Pancreas (tissue), 10 donors: Measurements from ENCODE around the gene OSGEP. TPM values are rescaled to one million over a fixed set of nuclear protein-coding genes. Genes with fewer than 3 reads are reported as not detected.

Experiments used
- ATAC-seq, 4 donors: fragments of 200-7000 bp; cut with Tn5 transposase; one replicate each; pipeline versions ENCODE4 v1.8.0 to v1.9.1; 2020; ENCODE audit warnings: mild to moderate bottlenecking in 4 of 4, moderate library complexity in 4 of 4
- DNase-seq, 6 donors: peaks; one replicate each; pipeline ENCODE4 v3.0.0-alpha.2; 2020
- FAIRE-seq: peaks from 2 replicates; lab custom pipeline; 2012; peaks lifted over from hg19 to GRCh38; lab: Jason Lieb, UNC
- H3K27ac ChIP-seq, 4 donors: fragments of 200-600 bp; sonication (generic); 1 replicate in 3 of 4; 2 replicates in 1 of 4; pipeline versions ENCODE4 v1.5.0 to v1.8.0; 2020
- H3K27me3 ChIP-seq, 4 donors: fragments of 200-600 bp; one replicate each; pipeline ENCODE4 v1.8.0; 2021
- H3K36me3 ChIP-seq, 3 donors: fragments of 200-600 bp; sonication (generic) in 1 of 3; one replicate each; pipeline versions ENCODE4 v1.5.0 to v1.8.0; 2020 to 2021
- H3K4me1 ChIP-seq, 3 donors: fragments of 200-600 bp; one replicate each; pipeline ENCODE4 v1.8.0; 2021
- H3K4me3 ChIP-seq, 4 donors: fragments of 200-600 bp; sonication (generic) in 2 of 4; one replicate each; pipeline versions ENCODE4 v1.5.0 to v1.8.0; 2020 to 2021
- H3K9me3 ChIP-seq, 4 donors: fragments of 200-600 bp; one replicate each; pipeline ENCODE4 v1.8.0; 2021
- WGBS, 2 donors: extraction: QIAGEN DNeasy Blood & Tissue Kit; methylation state at CpG; one replicate each; pipeline ENCODE4 v1.1.7; 2013; 5-methylcytosine and 5-hydroxymethylcytosine counted together
- intact Hi-C, 3 donors: fragments of 100-400 bp; cut with DNase I; formaldehyde crosslinking; loops; one replicate each; pipeline versions ENCODE4 v1.11.1 to v1.14.2; 2022
- polyA plus RNA-seq, 2 donors: library from polyadenylated mRNA; stranded (reverse); fragments of 200-250 nt; gene quantifications; one replicate each; pipeline ENCODE4 v1.2.3, GENCODE V29; 2013
- total RNA-seq, 6 donors: library from RNA; stranded (reverse); fragmentation: NEBNext Ultra II Directional in 4 of 6; extraction: Animal tissue kit (Norgen Biotek cat#: 25700) in 4 of 6; gene quantifications; one replicate each; pipeline versions ENCODE4 v1.2.1 to v1.2.4, GENCODE V29; 2021 to 2023
- TF ChIP-seq, protein P1 (sequence below), 4 donors: fragments of 200-600 bp; sonication (generic) in 3 of 4; IDR thresholded peaks; one replicate each; pipeline versions ENCODE4 v1.5.0 to v1.8.0; 2021; ENCODE audit warnings: antibody characterized with exemption in 4 of 4
- donor health status: healthy with polysubstance abuse.
- donor health status: DM: no; HTN: no; CAD: no; lungs with moderate emphysema.
- donor health status: DM: no; HTN: no; CAD: no.
- donor health status: control.
- donor health status: control.
- donor health status: Bipolar disorder and iron deficiency.
- donor health status: DM: yes; HTN: yes; CAD: no.
- donor health status: DM: no; HTN: no; CAD: no.
- donor health status: DM: no; HTN: no; CAD: no.
- donor health status: DM: yes; HTN: yes; CAD: no.

Gene OSGEP
- total and polyA plus RNA-seq, 8 donors: 11.4 to 69.8 (median 14.7) TPM

DNA sequence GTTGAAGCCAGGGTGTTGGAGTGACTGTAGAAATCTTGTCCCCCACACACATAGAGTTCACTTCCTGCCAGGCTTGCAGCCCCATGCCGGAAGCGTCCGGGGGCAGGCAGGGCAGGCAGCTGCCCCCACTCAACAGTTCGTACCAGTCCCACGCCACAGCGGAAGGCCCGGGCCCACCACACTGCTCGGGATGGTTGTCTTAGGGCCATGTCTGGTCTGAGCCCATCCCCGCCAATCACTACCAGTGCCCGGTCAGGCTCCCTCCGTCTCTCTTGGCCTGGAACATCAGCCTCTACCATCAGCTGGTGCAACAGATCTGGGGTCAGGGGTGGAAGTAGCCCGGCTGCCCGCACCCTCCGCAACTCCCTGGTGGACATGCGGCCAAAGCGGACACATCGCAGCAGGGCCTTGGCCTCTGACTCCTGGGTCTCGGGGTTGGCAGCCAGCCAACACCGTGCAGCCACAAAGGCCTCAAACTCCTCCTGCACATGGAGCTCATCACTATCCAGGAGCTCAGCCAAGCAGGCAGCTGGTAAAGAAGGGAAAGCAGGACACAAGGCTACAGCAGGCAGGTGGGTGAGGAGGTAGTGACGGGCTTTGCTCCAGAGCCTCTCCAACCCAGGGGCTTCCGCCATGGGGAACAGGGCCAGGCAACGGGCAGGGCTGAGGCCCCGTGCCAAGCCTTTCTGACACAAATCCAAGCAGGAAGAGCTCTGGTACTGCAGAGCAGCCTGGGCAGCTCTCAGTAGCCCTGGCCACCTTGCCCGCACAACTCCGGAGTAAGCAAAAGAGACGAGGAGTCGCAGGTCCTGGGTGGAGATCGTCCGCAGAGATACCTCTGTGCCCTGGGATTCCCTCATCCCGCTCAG lies 24.6 kb downstream of the OSGEP start:
- H3K27me3 ChIP-seq: no peaks in the 10 kb centered on the region
- no peak for FAIRE-seq

DNA sequence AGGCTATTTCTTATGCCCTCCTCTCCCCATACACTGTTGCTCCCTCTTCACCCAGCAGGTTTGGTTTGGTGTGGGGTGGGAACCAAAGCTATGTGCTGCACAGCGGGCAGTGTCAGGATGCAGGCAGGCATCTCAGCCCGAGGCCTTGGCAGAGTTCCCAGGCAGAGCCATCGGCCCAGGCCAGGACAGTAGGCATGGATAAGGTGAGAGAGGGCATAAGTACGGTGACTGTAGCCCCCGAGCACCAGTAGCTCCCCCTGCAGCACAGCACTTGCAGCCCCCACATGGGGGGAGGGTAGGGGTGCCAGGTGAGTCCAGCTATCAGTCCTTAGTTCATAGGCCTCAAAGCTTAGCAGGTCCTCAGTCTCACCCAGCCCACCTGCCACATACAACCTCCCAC lies 25.8 kb downstream of the OSGEP start:
- no peaks in the 10 kb centered on the region for H3K9me3 ChIP-seq
- H3K36me3 ChIP-seq: no peaks in the 10 kb centered on the region
- FAIRE-seq (no peak), DNase-seq (peak in 1 of 6 donors; percentile 41), ATAC-seq (no peak)
- H3K4me1 ChIP-seq: no peaks in the 10 kb centered on the region
- no peak overlapping the region for H3K27ac ChIP-seq
- 43 to 44% methylated on average over 5 of the region's 5 CpGs for WGBS, 2 donors
- intact Hi-C loops: no loop called here
- H3K27me3 ChIP-seq: no peaks in the 10 kb centered on the region
- no peak overlapping the region for H3K4me3 ChIP-seq
- TF ChIP-seq, protein P1, sequence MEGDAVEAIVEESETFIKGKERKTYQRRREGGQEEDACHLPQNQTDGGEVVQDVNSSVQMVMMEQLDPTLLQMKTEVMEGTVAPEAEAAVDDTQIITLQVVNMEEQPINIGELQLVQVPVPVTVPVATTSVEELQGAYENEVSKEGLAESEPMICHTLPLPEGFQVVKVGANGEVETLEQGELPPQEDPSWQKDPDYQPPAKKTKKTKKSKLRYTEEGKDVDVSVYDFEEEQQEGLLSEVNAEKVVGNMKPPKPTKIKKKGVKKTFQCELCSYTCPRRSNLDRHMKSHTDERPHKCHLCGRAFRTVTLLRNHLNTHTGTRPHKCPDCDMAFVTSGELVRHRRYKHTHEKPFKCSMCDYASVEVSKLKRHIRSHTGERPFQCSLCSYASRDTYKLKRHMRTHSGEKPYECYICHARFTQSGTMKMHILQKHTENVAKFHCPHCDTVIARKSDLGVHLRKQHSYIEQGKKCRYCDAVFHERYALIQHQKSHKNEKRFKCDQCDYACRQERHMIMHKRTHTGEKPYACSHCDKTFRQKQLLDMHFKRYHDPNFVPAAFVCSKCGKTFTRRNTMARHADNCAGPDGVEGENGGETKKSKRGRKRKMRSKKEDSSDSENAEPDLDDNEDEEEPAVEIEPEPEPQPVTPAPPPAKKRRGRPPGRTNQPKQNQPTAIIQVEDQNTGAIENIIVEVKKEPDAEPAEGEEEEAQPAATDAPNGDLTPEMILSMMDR (IDR thresholded peaks at IDR 0.05): no peak

More for the DNA sequence above, 24.6 kb downstream of the OSGEP start:
- Histone ChIP-seq H3K9me3 (no peaks in the 10 kb centered on the region), H3K4me3 (no peak overlapping the region), H3K27ac (no peak overlapping the region), H3K36me3 (no peaks in the 10 kb centered on the region), H3K4me1 (no peaks in the 10 kb centered on the region)
- intact Hi-C loops: no loop called here
- WGBS, 2 donors: 64 to 71% methylated on average over 30 of the region's 30 CpGs
- ATAC-seq (peak; percentile 51 to 79 (median 64)), DNase-seq (peak in 5 of 6 donors; percentile 41 to 70 (median 63))
- TF ChIP-seq, protein P1 (IDR thresholded peaks at IDR 0.05): no peak

DNA sequence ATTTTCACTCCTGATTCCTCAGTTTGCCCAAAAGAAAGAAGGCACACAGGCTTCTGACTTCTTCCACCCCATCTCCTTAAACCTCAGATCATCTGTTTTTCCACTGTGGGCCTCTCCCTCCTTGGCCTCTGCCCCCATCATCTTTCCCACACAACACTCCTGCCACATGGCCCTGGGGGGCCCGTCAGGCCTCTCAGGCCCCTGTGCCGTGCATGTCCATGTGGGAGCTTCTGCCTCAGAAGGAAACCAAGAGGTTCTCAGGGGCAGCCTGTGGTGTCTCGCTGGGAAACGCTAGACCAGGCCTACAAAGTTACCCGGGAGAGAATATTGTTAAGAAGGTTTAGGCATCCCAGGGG lies 26.6 kb downstream of the OSGEP start:
- WGBS, 2 donors: 65 to 80% methylated on average over 5 of the region's 5 CpGs
- Histone ChIP-seq H3K27me3 (no peaks in the 10 kb centered on the region), H3K9me3 (no peaks in the 10 kb centered on the region), H3K4me3 (no peak overlapping the region), H3K27ac (peak overlapping the region in 1 of 4 donors; percentile 18), H3K4me1 (no peaks in the 10 kb centered on the region), H3K36me3 (no peaks in the 10 kb centered on the region)
- FAIRE-seq (no peak), DNase-seq (no peak), ATAC-seq (peak in 2 of 4 donors; percentile 9 to 20)
- TF ChIP-seq, protein P1 (IDR thresholded peaks at IDR 0.05): no peak
- intact Hi-C loops: no loop called here

DNA sequence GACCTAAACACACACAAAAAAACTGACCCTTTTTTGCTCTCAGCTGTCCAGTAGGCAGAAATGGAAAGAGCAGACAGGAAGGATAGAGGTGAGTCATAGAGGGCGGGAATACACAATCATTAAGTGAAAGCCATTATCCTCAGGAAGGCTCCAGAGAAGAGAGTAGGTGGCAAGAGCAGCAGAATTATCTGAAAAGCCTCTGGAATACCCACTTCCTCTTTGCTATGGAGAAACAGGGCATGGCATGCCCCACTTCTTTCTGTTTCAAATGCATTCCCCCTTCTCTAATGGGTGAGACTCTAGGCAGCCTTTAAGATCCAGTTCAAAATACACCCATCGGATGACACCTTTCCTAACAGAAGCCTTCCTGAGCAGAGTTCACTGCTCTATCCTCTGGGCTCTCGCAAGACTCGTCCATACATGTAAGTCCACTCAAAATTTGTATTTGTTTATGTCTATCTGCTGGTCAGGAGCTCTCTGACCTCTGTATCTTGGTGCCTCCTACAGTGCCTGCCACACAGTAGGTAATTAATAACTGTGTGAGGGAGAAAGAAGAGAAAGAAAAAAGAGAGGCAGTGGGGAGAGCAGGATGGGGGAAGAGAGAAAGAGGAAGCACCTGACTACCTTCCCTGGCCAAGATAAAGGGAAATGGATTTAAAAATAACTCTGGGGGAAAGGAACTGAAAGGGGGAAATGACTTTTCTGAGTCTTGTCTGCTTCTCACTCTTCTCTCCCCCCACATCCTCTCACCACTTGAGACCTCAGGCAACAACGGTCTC lies 27.2 kb downstream of the OSGEP start:
- Histone ChIP-seq H3K4me3 (no peak overlapping the region), H3K36me3 (no peaks in the 10 kb centered on the region), H3K4me1 (no peaks in the 10 kb centered on the region), H3K27ac (peak overlapping the region in 1 of 4 donors; percentile 18), H3K9me3 (no peaks in the 10 kb centered on the region), H3K27me3 (no peaks in the 10 kb centered on the region)
- intact Hi-C loops: no loop called here
- ATAC-seq (peak in 3 of 4 donors; percentile 61 to 87 (median 69)), DNase-seq (no peak), FAIRE-seq (no peak)
- WGBS, 2 donors: 67% methylated on average over 5 of the region's 5 CpGs
- TF ChIP-seq, protein P1 (IDR thresholded peaks at IDR 0.05): no peak
